Limb (tissue), 2 donors: Measurements from ENCODE around the gene C6orf120.

Source experiments
- DNase-seq, 2 donors: peaks; one replicate each; pipeline ENCODE4 v3.0.0-alpha.2; 2016; ENCODE audit errors: extremely low spot score in 2 of 2

The C6orf120 gene

GRCh38 chr6:169724494-169725124 is 22.7 kb downstream of the C6orf120 start, which contains the start of gene PHF10:
PHF10 (minus strand) TSS chr6:169724500; CDS start chr6:169723931, 569 bp downstream.
- DNase-seq: peak; percentile 69 to 96

DNA sequence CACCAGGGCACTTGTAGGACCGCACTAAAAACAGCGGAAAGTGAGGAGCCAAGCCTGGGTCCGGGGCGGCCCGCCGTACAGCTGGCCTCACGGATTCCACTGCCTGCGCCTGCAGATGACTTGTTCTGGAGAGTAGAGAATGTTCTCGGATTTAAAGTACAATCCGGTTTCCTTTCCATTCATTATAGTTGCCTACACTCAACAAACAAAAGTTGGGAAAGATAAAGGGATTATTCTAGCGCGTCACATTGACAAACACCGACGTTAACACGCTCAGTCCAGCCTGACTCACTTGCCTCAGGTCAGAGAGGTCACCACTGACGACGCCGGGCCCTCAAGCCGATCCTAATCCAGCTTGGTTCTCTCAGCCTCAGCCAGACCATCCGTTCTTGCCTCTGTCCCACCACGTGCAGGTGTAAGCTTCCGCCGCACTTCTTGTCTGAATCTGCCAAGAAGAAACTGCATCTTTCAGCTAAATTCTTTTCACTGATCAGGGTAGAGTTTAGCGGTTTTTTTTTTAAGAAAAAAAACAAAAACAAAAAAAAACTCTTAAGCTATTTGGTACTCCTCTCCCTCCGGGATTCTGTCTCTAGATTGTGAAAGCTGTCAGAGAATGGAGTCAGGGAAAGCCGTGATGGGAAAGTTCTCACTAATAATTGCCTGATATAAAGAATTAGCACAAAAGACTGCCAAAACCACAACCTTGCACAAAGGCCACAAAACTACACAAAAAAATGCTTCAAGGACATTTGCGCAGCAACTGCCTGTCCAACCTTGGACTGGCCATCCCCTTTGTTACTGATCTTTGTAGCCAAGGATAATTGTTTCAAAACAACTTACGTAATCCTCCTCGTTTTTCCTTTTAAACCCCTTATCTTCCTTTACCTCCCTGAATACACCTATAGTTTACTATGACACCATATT is 23.5 kb downstream of the C6orf120 start:
- DNase-seq: peak; percentile 47 to 67

DNA sequence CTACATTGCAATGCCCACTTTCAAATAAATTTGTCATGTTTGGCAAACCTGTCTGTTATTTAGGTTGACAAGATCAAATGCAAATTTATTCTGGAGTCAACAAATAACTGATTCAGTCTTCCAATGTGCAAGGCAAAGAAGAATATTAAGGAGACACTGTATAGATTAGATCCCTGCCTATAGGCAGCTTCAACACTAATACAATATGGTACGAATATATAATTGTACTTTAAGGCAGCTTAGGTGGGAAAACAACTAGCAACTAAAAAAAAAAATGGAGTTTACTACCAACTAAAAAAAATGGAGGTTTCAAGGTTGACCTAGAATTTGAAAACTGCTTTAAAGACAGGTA is 24.1 kb downstream of the C6orf120 start:
- DNase-seq: no peak

GRCh38 chr6:169726963-169727362 is 25.0 kb downstream of the C6orf120 start:
- DNase-seq: no peak

- DNase-seq: no peak
Measured at GRCh38 chr6:169729961-169730360, 28.0 kb downstream of the C6orf120 start.

GRCh38 chr6:169738204-169738975 is 36.5 kb downstream of the C6orf120 start:
- DNase-seq: peak in 1 of 2 donors; percentile 15

DNA sequence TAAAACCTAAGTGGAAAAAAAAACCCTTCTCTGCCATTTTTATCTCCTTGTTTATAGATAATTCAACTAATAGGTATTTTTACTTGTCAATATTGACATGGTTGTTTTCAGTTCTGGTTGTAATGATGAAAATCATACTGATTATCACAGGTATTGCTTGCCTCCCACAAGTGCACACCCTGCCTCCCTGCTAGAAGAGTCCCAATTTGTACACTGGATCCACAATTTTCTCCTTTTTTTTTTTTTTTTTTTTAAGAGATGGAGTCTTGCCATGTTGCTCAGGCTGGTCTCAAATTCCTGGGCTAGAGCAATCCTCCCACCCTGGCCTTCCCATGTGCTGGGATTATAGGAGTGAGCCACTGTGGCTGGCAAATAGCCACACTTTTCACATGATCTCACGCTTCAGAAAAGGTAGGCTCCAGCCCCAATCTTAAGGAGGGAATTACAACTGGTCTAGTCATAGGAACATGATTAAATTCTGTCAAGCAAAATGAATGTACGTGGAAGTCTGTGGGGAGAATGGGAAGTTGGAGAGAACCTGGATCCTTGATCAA is 37.1 kb downstream of the C6orf120 start:
- no peak for DNase-seq

- DNase-seq: no peak
Measured at GRCh38 chr6:169741344-169741743, 39.4 kb downstream of the C6orf120 start.

- no peak for DNase-seq
Measured at GRCh38 chr6:169745405-169745804, 43.5 kb downstream of the C6orf120 start.

DNA sequence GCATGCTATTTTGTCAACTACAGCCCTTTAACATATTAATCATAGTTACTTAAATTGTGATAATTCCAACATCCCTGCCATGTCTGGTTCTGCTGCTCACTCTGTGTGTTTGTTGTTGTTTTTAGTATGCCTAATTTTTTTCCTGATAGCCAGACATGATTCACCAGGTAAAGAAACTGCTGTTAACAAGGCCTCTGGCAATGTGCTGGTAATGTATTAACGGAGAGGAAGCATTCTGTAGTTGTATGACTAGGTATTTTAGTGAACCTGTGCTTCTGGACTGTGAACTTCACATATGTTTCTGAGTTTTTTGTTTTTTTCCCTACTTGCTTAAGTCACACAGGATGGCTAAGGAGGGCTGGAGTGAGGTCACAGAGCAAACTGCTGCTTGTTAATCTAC is 44.6 kb downstream of the C6orf120 start:
- no peak for DNase-seq

DNA sequence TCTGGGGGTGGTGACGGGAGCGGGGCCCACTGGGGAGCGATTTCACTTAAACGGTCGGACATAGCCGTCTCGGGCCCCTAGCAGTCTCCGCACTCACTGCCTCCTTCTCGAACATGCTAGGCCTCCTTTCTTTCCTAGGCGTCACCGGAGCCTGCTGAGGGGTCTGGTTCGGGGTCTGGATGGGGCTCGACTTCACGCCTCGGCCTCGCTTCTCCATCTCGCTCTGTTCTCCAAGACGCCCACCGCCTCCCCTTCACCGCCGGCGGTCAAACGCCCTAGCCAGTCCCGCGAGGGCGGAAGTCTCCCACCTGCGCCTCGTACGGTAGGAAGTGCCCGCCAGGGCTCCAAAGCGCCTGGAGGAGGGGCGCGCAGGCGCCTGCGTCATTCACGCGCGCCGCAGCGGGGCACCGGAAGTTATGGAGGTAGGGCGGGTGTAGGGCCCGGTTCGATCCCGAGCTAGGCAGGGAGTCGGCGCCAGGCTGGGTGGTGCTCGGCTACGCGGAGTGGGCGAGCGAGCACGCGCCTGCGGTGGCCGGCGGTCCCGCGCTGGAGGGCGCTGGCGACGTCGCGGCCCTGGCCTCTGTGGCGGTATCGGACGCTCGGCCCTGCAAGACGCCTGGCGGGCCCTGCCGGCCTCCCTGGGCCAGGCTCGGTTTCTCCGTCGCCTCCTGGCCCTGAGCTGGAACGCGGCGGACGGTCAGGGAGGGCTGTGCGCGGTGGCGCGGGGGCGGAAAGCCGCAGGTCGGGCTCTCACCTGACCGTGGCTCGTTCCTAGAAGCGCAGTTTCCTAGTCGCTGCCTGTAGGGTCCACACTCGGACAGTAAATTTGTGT is 49.5 kb downstream of the C6orf120 start, which contains the start of the genes DYNLT2 and ERMARD:
Gene DYNLT2, minus strand, starts transcription at position 331 of the 832 bp plus-strand sequence. Its CDS starts 114 bp downstream, at position 217.
Gene ERMARD, plus strand, starts transcription at position 381 of the 832 bp plus-strand sequence. Its CDS starts 36 bp downstream, at position 417.
- peak; percentile 90 to 98 for DNase-seq

DNA sequence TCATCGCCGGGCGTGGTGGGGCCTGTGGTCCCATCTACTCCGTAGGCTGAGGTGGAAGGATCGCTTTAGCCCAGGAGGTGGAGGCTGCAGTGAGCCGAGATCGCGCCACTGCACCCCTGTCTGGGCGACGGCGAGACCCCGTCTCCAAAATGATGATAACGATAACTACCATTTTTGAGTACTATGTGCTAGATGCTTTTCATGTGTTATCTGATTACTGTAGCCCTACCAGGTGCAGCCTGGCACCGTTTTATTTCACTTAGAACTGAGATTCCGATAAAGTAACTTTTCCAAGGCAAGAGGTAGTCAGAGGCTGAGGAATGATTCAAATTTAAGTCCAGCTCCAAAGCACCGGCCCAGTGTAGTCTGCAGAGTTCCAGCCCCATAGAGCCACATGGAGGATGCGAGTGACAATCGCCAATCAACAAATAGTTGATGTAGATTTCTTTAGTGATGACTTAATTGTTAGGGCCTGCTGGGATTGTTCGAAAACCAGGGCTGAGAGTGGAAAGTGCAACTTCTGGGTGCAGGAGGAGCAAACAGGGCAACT is 50.2 kb downstream of the C6orf120 start:
- DNase-seq: no peak
